ENCODE data around the gene ZNF239.

The ZNF239 gene

DNA sequence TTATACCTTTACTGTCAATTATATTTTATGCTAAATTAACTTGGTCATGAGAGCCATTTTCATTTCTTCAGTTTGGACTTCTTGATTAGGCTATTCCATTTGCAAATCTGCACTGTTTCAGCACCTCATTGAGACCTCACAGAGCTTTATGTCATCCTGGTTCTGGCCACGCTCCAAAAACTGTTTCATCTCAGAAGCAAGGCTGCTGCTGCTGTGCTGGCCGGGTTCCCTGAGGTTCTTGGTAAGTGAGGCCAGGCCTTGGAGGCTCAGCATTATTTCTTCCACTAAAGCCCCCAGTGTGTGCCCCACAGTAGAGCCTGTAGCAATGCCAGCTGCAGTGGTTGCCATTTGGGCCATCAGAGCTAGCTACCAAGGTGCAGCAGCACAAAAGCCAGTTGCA lies 24.0 kb upstream of the ZNF239 start:
- no peaks in the 10 kb centered on the region for H4K20me1 ChIP-seq (ENCODE audit: control insufficient read depth, insufficient read depth, low read depth, low read length)
- TF ChIP-seq, protein P1, sequence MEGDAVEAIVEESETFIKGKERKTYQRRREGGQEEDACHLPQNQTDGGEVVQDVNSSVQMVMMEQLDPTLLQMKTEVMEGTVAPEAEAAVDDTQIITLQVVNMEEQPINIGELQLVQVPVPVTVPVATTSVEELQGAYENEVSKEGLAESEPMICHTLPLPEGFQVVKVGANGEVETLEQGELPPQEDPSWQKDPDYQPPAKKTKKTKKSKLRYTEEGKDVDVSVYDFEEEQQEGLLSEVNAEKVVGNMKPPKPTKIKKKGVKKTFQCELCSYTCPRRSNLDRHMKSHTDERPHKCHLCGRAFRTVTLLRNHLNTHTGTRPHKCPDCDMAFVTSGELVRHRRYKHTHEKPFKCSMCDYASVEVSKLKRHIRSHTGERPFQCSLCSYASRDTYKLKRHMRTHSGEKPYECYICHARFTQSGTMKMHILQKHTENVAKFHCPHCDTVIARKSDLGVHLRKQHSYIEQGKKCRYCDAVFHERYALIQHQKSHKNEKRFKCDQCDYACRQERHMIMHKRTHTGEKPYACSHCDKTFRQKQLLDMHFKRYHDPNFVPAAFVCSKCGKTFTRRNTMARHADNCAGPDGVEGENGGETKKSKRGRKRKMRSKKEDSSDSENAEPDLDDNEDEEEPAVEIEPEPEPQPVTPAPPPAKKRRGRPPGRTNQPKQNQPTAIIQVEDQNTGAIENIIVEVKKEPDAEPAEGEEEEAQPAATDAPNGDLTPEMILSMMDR (IDR thresholded peaks at IDR 0.05; ENCODE audit: low read depth, low read length, poor library complexity, severe bottlenecking): no peak
- no peak for TF ChIP-seq EZH2phosphoT487 (IDR thresholded peaks at IDR 0.05; ENCODE audit: borderline replicate concordance, low read length)
- H3K9me3 ChIP-seq (ENCODE audit: control insufficient read depth, insufficient read depth, low read length): no peaks in the 10 kb centered on the region
- no peaks in the 10 kb centered on the region for H3K79me2 ChIP-seq (ENCODE audit: control insufficient read depth, low read length)
- no peak overlapping the region for H3K4me2 ChIP-seq (ENCODE audit: low read length)
- H3K9me2 ChIP-seq (replicated peaks; ENCODE audit: control insufficient read depth, low read length): no peaks in the 10 kb centered on the region
- no peaks in the 10 kb centered on the region for H3F3A ChIP-seq (ENCODE audit: control insufficient read depth, insufficient read depth)
- H3K4me1 ChIP-seq (ENCODE audit: control insufficient read depth, low read length): peaks cover 4% of the 10 kb centered on the region; the same call in 1 of the 2 replicates
- no peak overlapping the region for H3K27ac ChIP-seq (ENCODE audit: low read depth, low read length)
- H3K4me3 ChIP-seq (ENCODE audit: low read length): no peak overlapping the region
- peaks cover 11% of the 10 kb centered on the region; the same call in 1 of the 2 replicates for H3K27me3 ChIP-seq (ENCODE audit: control insufficient read depth, low read length)
- no peaks in the 10 kb centered on the region for H3K36me3 ChIP-seq (ENCODE audit: control insufficient read depth, low read length)

DNA sequence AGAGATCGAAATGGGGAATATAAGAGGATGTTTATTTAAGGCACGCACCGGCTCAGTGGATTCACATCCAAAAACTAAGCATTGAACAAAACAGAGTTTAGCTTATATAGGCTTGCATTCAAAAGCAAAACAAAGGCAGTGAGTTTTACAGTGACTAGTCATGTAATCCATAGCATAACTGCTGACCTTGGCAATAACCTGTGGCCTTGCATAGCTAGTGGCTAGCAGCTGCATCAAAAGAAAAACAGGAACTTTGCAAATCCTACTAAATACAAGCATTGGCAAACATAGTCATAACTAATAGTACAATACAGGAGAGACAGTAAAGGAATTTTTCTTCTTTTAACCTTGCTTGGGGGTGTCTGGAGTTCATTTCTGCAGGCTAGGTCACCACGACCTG lies 22.1 kb upstream of the ZNF239 start:
- H3K79me2 ChIP-seq (ENCODE audit: control insufficient read depth, low read length): no peaks in the 10 kb centered on the region
- H4K20me1 ChIP-seq (ENCODE audit: control insufficient read depth, insufficient read depth, low read depth, low read length): no peaks in the 10 kb centered on the region
- no peak overlapping the region for H3K4me2 ChIP-seq (ENCODE audit: low read length)
- H3K27ac ChIP-seq (ENCODE audit: low read depth, low read length): no peak overlapping the region
- H3K27me3 ChIP-seq (ENCODE audit: control insufficient read depth, low read length): peaks cover 11% of the 10 kb centered on the region; the same call in 1 of the 2 replicates
- peaks cover 4% of the 10 kb centered on the region; the same call in 1 of the 2 replicates for H3K9me3 ChIP-seq (ENCODE audit: control insufficient read depth, insufficient read depth, low read length)
- H3K36me3 ChIP-seq (ENCODE audit: control insufficient read depth, low read length): no peaks in the 10 kb centered on the region
- no peak overlapping the region for H3K4me3 ChIP-seq (ENCODE audit: low read length)
- peaks cover 4% of the 10 kb centered on the region; the same call in 1 of the 2 replicates for H3K4me1 ChIP-seq (ENCODE audit: control insufficient read depth, low read length)
- TF ChIP-seq, protein P1 (IDR thresholded peaks at IDR 0.05; ENCODE audit: low read depth, low read length, poor library complexity, severe bottlenecking): no peak
- no peak for TF ChIP-seq EZH2phosphoT487 (IDR thresholded peaks at IDR 0.05; ENCODE audit: borderline replicate concordance, low read length)
- H3K9me2 ChIP-seq (replicated peaks; ENCODE audit: control insufficient read depth, low read length): no peaks in the 10 kb centered on the region
- no peaks in the 10 kb centered on the region for H3F3A ChIP-seq (ENCODE audit: control insufficient read depth, insufficient read depth)

DNA sequence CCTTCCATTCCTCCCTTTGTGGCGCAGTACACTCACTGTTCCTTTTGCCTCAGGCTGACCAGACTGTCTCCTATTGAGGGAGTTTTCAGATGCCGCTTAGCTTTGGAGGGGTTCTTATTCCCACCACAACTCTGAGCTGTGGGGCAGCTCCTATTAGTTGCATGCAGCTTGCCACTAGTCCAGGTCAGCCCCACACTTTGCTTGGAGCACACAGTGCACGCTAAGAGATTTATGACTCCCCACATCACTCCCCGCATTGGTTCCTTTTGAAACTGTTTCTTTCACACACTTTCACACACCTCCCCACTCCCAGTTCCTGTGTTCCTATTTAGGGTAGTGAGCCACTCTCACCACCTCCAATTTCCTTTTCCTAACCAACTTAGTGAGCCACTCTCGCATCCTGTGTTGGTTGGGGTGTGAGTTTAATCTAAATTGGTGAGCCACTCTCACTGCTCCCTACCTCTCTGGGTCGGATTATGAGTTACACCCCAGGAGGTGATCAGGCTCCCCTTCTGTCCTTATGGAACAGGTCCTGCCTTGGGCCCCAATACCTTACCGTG lies 21.4 kb upstream of the ZNF239 start:
- Histone ChIP-seq H3K4me1 (ENCODE audit: control insufficient read depth, low read length) (peaks cover 4% of the 10 kb centered on the region; the same call in 1 of the 2 replicates), H3K27me3 (ENCODE audit: control insufficient read depth, low read length) (peaks cover 11% of the 10 kb centered on the region; the same call in 1 of the 2 replicates), H3K4me3 (ENCODE audit: low read length) (no peak overlapping the region), H3K9me2 (replicated peaks; ENCODE audit: control insufficient read depth, low read length) (no peaks in the 10 kb centered on the region), H3K27ac (ENCODE audit: low read depth, low read length) (no peak overlapping the region), H3K9me3 (ENCODE audit: control insufficient read depth, insufficient read depth, low read length) (peaks cover 4% of the 10 kb centered on the region; the same call in 1 of the 2 replicates), H4K20me1 (ENCODE audit: control insufficient read depth, insufficient read depth, low read depth, low read length) (no peaks in the 10 kb centered on the region), H3K36me3 (ENCODE audit: control insufficient read depth, low read length) (no peaks in the 10 kb centered on the region), H3K4me2 (ENCODE audit: low read length) (no peak overlapping the region), H3F3A (ENCODE audit: control insufficient read depth, insufficient read depth) (no peaks in the 10 kb centered on the region), H3K79me2 (ENCODE audit: control insufficient read depth, low read length) (no peaks in the 10 kb centered on the region)
- no peak for TF ChIP-seq EZH2phosphoT487 (IDR thresholded peaks at IDR 0.05; ENCODE audit: borderline replicate concordance, low read length)

DNA sequence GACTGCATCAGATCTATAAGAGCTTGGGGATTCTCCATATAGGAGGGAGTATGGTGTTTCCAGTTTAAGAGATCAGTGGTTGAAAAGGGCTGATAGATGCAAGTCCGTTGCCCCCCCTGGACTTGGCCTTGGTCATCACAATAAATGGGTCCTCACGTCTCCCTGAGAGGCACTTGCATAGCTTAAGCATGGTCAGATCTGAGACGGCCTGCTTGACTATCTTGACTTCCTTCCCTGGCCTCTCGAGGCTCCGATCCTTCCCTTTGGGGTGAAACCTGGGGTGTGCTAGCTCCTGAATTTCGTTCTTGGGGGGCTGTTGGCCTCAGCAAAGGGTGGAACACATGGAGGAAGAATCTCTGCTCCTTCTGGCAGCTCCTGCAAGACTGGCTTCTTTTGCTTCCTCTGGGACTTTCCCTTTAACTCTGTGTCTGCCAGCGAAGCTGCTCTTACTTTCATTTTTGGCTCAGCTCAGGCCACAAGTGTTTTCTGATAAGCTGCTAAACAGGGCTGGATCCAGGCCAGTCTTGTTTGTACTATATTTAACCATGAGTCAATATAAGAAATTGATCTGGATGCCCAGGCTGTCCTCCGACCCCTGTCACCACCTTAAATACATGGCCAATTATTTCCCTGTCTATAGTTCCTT lies 20.7 kb upstream of the ZNF239 start:
- Histone ChIP-seq H3K4me2 (ENCODE audit: low read length) (peak overlapping the region; percentile 31; the same call in 1 of the 2 replicates), H3K36me3 (ENCODE audit: control insufficient read depth, low read length) (no peaks in the 10 kb centered on the region), H3K27me3 (ENCODE audit: control insufficient read depth, low read length) (peaks cover 11% of the 10 kb centered on the region; the same call in 1 of the 2 replicates), H4K20me1 (ENCODE audit: control insufficient read depth, insufficient read depth, low read depth, low read length) (no peaks in the 10 kb centered on the region), H3F3A (ENCODE audit: control insufficient read depth, insufficient read depth) (no peaks in the 10 kb centered on the region), H3K9me2 (replicated peaks; ENCODE audit: control insufficient read depth, low read length) (no peaks in the 10 kb centered on the region), H3K27ac (ENCODE audit: low read depth, low read length) (no peak overlapping the region), H3K79me2 (ENCODE audit: control insufficient read depth, low read length) (no peaks in the 10 kb centered on the region), H3K4me3 (ENCODE audit: low read length) (no peak overlapping the region), H3K4me1 (ENCODE audit: control insufficient read depth, low read length) (peaks cover 4% of the 10 kb centered on the region; the same call in 1 of the 2 replicates), H3K9me3 (ENCODE audit: control insufficient read depth, insufficient read depth, low read length) (peaks cover 4% of the 10 kb centered on the region; the same call in 1 of the 2 replicates)
- TF ChIP-seq, protein P1 (IDR thresholded peaks at IDR 0.05; ENCODE audit: low read depth, low read length, poor library complexity, severe bottlenecking): no peak
- TF ChIP-seq EZH2phosphoT487 (IDR thresholded peaks at IDR 0.05; ENCODE audit: borderline replicate concordance, low read length): no peak

Measured in DOHH2 (cell line).